Stimulated activated CD8-positive, alpha-beta memory T cell treated with anti-CD3 and anti-CD28 coated beads, Interleukin-7, amount 100 ng/mL, for 4 hours (primary cell): ENCODE results near the gene LFNG.

Experiments used
- DNase-seq, 2 donors: peaks; one replicate each; pipeline ENCODE4 v3.0.0-alpha.2; 2020; ENCODE audit warnings: low read depth in 2 of 2

Gene LFNG

GRCh38 chr7:2570021-2570420, 50.4 kb downstream of the LFNG start:
- DNase-seq: no peak

DNA sequence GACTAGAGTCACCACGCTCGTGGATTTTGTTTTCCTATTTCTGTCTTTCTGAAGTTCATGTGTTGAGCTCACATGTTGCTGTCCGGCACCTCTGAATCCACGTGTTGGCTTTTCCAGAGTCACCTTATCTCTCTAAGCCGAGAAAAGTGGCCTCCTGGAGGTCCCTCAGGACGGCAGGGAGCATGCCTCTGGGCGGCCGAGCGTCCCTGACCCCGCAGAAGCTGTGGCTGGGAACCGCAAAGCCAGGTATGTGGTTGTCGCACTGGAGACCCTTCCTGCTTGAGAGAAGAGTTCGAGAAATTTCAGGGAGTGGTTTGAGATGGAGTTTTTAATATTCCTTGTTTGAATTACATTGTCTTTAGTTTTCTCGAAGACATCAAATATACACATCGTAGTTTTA, 51.8 kb downstream of the LFNG start:
- no peak for DNase-seq

- DNase-seq: no peak
Measured at GRCh38 chr7:2572101-2572842, 52.7 kb downstream of the LFNG start.

GRCh38 chr7:2573761-2574160, 54.2 kb downstream of the LFNG start:
- no peak for DNase-seq

GRCh38 chr7:2575046-2575732, 55.6 kb downstream of the LFNG start:
- no peak for DNase-seq

- no peak for DNase-seq
Measured at GRCh38 chr7:2575733-2576340, 56.3 kb downstream of the LFNG start.

DNA sequence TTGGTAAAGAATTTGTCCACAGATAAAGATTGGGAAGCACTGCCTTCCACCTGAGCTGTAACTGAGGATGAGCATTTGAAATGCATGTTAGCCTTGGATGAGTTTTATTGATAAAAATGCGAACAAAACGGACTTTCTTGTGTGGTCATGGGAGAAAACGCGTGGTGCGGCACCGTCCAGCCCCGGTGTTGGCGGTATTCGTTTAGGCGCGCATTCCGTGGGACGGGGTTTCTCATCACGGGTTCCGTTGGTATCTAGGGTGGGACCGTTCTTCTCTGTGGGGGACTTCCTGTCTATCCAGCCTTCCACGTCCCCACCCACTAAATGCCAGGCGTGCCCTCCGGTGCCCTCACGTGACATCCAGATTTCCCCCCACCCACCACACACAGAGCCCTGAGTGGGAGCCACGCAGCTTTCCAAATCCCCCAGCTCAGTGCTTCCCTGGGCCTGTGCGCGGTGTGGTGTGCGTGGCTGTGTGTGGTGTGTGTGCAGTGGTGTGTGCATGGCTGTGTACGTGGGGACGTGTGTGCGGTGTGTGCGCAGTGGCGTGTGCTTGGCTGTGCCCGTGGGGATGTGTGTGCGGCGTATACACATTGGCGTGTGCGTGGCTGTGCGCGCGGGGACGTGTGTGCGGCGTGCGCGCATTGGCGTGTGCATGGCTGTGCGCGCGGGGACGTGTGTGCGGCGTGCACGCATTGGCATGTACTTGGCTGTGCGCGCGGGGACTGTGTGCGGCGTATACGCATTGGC, 57.3 kb downstream of the LFNG start:
- no peak for DNase-seq
